ENCODE results near the gene ACVR1B. TPM values are rescaled to one million over a fixed set of nuclear protein-coding genes. Genes with fewer than 3 reads are reported as not detected.

Gene ACVR1B
- total RNA-seq, 2 donors from 2014 or later: 6.8 TPM

DNA sequence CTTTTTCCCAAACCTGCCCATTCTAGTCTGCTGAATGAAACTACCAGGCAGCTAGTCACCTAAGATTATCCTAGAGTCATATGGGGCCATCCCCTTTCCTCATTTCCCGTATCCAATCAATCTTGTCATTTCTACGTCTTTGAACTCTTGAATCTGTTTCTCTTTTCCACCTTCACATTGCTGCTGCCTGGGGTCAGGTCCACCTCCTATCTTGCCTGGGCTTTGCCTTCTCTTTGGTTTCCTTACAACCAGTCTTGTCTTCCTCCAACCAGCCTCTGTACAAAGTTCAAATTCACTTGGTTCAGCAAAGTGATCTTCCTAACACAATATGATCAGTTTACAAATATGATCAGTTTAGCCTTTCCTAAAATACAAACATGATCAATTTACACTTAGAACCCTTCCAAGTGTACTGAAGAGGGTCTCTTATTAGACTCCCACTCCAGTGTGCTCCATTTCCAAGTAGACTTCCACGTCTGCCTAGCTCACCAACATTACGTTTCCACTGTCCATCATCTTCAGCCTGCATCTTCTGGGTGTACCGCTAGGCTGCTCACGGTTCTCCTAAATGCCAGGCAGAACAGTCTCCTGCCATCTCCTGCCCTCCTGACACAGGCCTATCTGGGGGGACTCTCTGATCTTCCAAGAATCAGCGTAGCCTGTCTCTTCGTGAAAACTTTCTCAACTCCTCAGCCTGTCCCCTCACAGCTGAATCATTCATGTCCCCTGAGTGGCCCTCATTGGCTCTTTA is 4.1 kb upstream of the ACVR1B start:
- Mint-ChIP-seq H3K9me3 (peaks cover 6% of the 10 kb centered on the region), H3K4me3 (no peak overlapping the region), H3K36me3 (ENCODE audit: low read depth) (no peaks in the 10 kb centered on the region), H3K27me3 (peaks cover 12% of the 10 kb centered on the region), H3K27ac (no peak overlapping the region), H3K4me1 (no peaks in the 10 kb centered on the region)
- ATAC-seq (replicated peaks): no peak

DNA sequence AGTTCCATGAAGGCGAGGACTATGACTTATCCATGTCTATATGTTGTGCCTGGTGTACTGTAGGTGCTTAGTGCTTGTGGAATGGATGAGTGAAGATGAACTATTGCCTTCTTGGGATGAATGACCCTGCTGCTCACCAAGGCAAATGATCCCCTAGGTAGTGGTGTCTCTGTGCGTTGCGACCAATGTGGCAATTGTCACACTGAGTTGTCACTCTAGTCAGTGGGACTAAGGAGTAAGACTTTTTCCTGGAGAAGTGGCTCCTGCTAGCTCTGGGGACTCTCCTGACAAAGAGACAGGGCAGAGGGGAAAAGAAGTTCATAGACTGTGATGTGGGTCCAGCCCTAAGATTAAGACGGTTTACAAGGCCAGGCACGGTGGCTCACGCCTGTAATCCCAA is 3.4 kb upstream of the ACVR1B start:
- Mint-ChIP-seq H3K27ac (no peak overlapping the region), H3K4me3 (no peak overlapping the region), H3K27me3 (peaks cover 12% of the 10 kb centered on the region), H3K9me3 (peaks cover 6% of the 10 kb centered on the region), H3K4me1 (peaks cover 1% of the 10 kb centered on the region), H3K36me3 (ENCODE audit: low read depth) (no peaks in the 10 kb centered on the region)
- ATAC-seq (replicated peaks): no peak

DNA sequence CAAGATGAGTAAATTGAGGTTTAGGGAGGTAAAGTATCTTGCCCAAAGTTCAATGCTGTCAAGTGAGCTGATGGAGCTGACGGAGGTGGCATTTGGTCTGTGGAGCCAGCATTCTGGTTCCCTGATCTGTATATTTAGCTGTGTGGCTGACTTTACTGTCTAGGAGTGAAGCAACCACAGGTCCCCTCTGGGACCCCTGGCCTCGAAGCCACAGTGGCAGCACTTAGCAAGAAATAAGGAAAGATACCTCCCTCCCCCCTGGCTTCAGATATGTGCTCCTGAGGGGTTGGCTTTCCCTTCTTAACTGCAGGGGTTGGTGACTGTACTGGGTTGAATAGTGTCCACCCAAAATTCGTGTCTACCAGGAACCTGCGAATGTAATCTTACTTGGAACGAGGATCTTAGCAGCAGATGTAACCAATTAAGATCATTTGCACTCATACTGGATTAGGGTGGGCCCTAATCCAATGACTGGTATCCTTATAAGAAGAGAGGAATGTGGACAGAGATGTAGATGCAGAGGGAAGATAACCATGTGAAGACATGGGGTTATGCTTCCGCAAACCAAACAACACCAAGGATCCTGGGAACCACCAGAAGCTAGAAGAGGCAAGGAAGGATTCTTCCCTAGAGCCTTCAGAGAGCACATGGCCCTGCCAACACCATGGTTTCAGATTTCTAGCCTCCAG is 2.0 kb upstream of the ACVR1B start:
- Mint-ChIP-seq H3K4me1 (peaks cover 15% of the 10 kb centered on the region), H3K27me3 (peaks cover 7% of the 10 kb centered on the region), H3K36me3 (ENCODE audit: low read depth) (no peaks in the 10 kb centered on the region), H3K9me3 (peaks cover 2% of the 10 kb centered on the region), H3K4me3 (peak overlapping the region; percentile 25), H3K27ac (no peak overlapping the region)
- ATAC-seq (replicated peaks): no peak

DNA sequence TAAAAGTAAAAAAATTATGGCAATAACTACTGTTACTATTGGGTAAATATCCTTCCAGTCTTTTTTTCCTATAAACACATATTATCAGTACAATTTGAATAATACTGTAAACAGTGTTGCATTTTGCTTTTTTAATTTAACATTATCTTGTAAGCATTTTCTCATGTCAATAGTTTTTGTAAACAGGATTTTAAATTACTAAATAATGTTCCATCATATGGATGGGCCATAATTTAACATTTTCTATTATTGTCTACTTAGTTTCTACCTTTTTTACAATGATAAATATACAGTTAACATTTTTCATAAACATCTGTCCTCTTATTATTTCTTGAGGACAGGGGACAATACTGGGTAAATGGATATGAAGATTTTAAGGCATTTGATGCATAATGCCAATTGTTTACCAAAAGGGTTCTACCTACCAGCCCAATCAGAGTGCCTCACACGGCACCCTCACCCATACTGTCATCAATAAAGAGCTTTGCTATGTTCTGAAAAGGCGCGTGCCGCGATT is 759 bp upstream of the ACVR1B start:
- ATAC-seq (replicated peaks): peak; percentile 60
- Mint-ChIP-seq H3K4me3 (peak overlapping the region; percentile 96), H3K27ac (peak overlapping the region; percentile 87)

DNA sequence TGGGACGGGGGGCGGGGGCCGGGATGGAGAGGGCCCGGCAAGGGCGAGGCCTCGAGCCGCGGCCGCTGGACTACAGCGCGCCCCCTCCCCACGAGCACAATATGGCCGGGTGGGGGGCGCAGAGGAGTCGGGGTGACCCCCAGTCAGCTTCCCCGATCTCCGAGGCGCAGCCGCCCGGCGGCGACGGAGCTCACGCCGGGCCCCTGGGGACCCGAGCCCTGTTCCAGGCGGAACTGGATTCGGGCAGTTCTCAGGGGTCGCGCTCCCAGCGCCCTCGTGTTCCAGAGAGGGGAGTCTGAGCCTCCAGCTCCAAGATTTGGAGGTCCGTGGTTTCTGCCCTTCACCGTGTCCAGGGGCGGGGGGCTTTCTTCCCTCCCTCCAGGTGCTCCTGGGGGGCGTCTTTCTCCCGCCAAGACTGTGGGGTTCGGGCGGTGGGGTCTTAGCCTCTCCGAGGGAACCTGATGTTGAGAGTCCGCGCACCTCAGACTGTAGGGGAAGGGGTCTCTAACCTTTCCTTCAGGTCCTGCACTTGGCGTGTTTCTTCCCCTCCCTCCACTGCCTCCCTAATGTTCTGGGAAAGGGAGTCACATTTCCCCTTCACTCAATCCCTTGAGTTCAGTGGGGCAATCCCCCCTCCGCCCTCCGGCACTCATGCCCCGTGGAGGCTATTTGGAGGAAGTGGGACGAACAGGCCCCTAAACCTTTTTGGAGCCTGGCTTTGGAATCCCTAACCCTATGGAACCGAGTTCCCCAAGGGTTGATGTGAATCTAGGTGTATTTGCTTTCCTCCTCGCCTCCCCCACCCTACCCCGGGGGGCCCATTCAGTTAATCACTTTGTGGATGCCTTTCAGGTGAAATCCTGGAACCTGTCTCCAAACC is 584 bp downstream of the ACVR1B start:
- peak; percentile 2 for ATAC-seq (replicated peaks)
- H3K4me1 Mint-ChIP-seq: peaks cover 21% of the 10 kb centered on the region

More for the DNA sequence above, 759 bp upstream of the ACVR1B start:
- peaks cover 7% of the 10 kb centered on the region for H3K27me3 Mint-ChIP-seq
- H3K4me1 Mint-ChIP-seq: peaks cover 17% of the 10 kb centered on the region
- no peaks in the 10 kb centered on the region for H3K36me3 Mint-ChIP-seq (ENCODE audit: low read depth)
- no peaks in the 10 kb centered on the region for H3K9me3 Mint-ChIP-seq

DNA sequence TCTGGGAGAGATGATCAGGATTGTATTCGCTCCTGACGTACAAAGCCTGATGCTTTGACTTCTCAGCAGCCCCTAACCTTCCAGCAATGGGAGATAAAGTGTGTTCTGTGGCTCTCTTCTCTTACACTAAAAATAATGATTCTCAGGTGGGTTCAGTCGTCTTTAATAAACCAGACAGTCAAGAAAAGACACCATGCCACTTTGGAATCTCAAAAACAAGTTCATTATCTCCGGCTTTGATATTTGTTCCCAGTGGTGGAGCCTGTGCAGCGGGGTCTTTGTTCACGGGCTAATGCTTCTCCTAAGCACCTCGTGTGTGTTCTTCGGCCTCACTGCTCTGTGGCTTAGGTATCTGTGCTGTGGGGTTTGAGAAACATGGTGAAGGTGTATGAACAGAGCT is 1.6 kb downstream of the ACVR1B start:
- peak overlapping the region; percentile 62 for H3K4me3 Mint-ChIP-seq
- peaks cover 7% of the 10 kb centered on the region for H3K27me3 Mint-ChIP-seq
- no peak for ATAC-seq (replicated peaks)

More for the DNA sequence above, 584 bp downstream of the ACVR1B start:
- H3K9me3 Mint-ChIP-seq: no peaks in the 10 kb centered on the region
- H3K36me3 Mint-ChIP-seq (ENCODE audit: low read depth): no peaks in the 10 kb centered on the region
- H3K27ac Mint-ChIP-seq: no peak overlapping the region
- peaks cover 7% of the 10 kb centered on the region for H3K27me3 Mint-ChIP-seq
- peak overlapping the region; percentile 62 for H3K4me3 Mint-ChIP-seq

DNA sequence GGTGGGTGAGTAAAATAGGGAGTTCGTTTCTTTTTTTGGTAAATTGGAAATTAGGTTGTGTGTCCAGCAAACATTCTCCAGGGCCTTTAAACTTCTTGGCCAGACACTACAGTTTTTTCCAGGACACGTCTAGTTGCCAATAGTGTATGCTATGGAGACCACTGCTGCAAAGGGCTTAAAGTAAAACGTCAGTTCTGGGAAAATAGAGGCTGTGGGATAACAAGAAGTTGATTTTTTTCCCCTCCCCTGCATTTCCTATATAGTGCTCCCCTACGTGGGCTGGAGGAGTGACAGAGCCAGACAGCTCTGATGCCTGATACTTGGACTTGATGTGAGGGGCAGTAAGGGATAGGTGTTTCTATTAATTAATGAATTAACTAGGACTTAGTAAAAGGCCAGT is 2.4 kb downstream of the ACVR1B start:
- ATAC-seq (replicated peaks): no peak
- no peaks in the 10 kb centered on the region for H3K36me3 Mint-ChIP-seq (ENCODE audit: low read depth)
- H3K27ac Mint-ChIP-seq: peak overlapping the region; percentile 4
- peak overlapping the region; percentile 62 for H3K4me3 Mint-ChIP-seq
- peaks cover 21% of the 10 kb centered on the region for H3K4me1 Mint-ChIP-seq
- H3K9me3 Mint-ChIP-seq: no peaks in the 10 kb centered on the region
- peaks cover 7% of the 10 kb centered on the region for H3K27me3 Mint-ChIP-seq

More for the DNA sequence above, 1.6 kb downstream of the ACVR1B start:
- no peaks in the 10 kb centered on the region for H3K36me3 Mint-ChIP-seq (ENCODE audit: low read depth)
- no peaks in the 10 kb centered on the region for H3K9me3 Mint-ChIP-seq
- peak overlapping the region; percentile 4 for H3K27ac Mint-ChIP-seq
- peaks cover 21% of the 10 kb centered on the region for H3K4me1 Mint-ChIP-seq

DNA sequence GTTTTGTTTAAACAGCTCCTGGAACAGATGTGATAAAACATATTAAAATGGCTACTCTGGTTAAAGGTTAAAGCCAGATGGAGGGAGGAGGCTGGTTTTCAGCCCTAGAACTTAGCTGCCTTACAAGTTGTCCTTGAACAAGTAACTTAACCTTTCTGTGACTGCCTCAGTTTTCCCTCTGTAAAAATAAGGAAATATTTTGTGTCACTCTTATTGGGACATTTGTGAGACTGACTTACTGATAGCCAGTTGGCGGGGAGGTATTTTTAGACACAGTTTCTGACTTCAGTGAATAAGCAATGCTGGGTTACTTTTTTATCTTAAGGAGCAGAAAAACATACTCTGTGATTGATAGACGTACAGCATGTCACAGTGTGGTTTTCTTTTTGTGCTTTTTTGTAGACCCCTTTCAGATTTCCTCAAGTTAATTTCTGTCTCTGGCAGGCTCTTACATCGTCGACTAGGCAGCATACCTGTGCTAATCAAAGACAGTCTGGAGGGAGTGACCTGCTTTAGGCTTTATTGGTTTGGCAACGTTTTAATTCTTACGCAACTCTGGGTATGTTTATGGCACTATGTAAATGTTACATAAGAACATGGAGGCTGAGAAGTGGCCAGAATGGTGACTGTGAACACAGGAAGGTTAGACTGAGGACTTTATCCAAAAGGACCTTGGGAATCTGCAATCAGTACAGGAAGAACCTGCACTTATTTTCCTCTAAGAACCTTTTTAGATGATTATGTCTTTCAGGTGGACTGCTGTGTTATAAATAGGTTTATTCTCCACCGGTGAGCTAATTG is 3.3 kb downstream of the ACVR1B start:
- Mint-ChIP-seq H3K27me3 (peaks cover 4% of the 10 kb centered on the region), H3K4me1 (peaks cover 25% of the 10 kb centered on the region), H3K4me3 (peak overlapping the region; percentile 62), H3K36me3 (ENCODE audit: low read depth) (no peaks in the 10 kb centered on the region), H3K27ac (peak overlapping the region; percentile 4), H3K9me3 (no peaks in the 10 kb centered on the region)
- ATAC-seq (replicated peaks): no peak

DNA sequence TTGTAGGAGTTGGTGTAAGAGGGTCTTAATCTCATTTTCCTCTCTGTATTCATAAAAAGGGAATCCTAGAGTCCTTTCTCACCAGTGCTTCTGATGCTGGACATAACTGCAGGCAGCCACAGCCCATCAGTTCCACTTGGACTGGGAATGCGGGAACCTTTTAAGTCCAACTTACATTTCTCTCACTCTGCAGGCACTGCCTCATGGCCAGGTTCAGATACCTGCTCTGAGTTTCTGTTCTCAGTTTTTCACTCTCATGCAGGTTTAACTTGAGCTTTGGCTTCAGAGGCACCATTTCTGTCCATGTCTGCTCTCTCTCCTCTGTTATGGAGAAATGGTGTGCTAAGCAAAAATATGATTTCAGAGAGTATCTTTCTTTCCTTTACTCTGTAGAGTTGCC is 4.2 kb downstream of the ACVR1B start:
- no peaks in the 10 kb centered on the region for H3K9me3 Mint-ChIP-seq
- no peak overlapping the region for H3K4me3 Mint-ChIP-seq
- H3K36me3 Mint-ChIP-seq (ENCODE audit: low read depth): no peaks in the 10 kb centered on the region
- ATAC-seq (replicated peaks): no peak
- no peaks in the 10 kb centered on the region for H3K27me3 Mint-ChIP-seq
- H3K4me1 Mint-ChIP-seq: peaks cover 27% of the 10 kb centered on the region
- no peak overlapping the region for H3K27ac Mint-ChIP-seq

DNA sequence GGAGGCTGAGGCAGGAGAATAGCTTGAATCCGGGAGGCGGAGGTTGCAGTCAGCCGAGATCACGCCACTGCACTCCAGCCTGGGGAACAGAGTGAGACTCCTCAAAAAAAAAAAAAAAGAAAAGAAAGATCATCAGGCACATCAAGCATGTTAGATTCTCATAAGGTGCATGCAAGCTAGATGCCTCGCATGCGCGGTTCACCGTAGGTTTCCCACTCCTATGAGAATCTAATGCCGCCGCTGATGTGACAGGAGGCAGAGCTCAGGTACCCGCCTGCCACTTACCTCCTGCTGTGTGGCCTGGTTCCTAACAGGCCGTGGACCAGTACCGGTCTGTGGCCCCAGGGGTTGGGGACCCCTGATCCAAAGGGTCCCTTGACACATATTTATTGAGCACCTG is 7.0 kb downstream of the ACVR1B start:
- H3K36me3 Mint-ChIP-seq (ENCODE audit: low read depth): no peaks in the 10 kb centered on the region
- no peak for ATAC-seq (replicated peaks)

DNA sequence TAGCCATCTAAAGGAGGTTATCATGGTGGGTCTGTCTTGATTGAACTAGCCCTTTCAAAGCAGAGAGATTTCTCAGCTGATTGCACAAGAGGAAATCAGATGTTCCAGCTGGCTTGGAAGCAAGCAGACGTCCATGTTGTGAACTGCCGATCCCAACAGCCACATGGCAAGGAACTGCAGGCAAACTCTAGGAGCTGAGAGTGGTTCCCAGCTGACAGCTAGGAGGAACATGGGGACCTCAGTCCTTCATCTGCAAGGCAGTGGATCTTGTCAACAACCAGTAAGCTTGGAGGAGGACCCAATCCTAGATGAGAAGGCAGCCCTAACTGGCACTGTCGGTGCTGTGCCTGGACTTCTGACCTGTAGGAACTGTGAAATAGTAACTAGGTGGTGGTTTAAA is 7.7 kb downstream of the ACVR1B start:
- no peaks in the 10 kb centered on the region for H3K27me3 Mint-ChIP-seq
- no peak for ATAC-seq (replicated peaks)
- H3K27ac Mint-ChIP-seq: no peak overlapping the region
- no peaks in the 10 kb centered on the region for H3K36me3 Mint-ChIP-seq (ENCODE audit: low read depth)
- no peak overlapping the region for H3K4me3 Mint-ChIP-seq
- H3K4me1 Mint-ChIP-seq: peaks cover 21% of the 10 kb centered on the region
- H3K9me3 Mint-ChIP-seq: no peaks in the 10 kb centered on the region

More for the DNA sequence above, 7.0 kb downstream of the ACVR1B start:
- H3K4me3 Mint-ChIP-seq: no peak overlapping the region
- H3K9me3 Mint-ChIP-seq: no peaks in the 10 kb centered on the region
- H3K27ac Mint-ChIP-seq: no peak overlapping the region
- H3K27me3 Mint-ChIP-seq: no peaks in the 10 kb centered on the region
- peaks cover 27% of the 10 kb centered on the region for H3K4me1 Mint-ChIP-seq

DNA sequence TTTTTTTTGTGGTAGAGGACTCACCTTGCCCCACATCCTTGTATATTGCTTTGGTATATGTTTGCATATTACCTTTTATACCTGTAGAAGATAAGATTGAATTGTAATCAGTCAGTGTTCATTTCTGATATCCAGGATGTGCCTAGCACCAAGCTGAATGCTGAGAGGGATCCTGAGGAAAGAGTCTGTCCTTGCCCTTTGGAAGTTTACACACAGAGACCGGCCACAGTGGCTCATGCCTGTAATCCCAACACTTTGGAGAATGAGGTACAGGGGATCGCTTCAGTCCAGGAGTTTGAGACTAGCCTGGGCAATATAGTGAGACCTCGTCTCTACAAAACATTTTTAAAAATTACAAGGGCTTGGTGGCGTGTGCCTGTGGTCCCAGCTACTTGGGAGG is 8.4 kb downstream of the ACVR1B start:
- Mint-ChIP-seq H3K27me3 (no peaks in the 10 kb centered on the region), H3K9me3 (no peaks in the 10 kb centered on the region), H3K4me1 (peaks cover 17% of the 10 kb centered on the region), H3K27ac (no peak overlapping the region), H3K4me3 (no peak overlapping the region), H3K36me3 (ENCODE audit: low read depth) (no peaks in the 10 kb centered on the region)
- no peak for ATAC-seq (replicated peaks)

DNA sequence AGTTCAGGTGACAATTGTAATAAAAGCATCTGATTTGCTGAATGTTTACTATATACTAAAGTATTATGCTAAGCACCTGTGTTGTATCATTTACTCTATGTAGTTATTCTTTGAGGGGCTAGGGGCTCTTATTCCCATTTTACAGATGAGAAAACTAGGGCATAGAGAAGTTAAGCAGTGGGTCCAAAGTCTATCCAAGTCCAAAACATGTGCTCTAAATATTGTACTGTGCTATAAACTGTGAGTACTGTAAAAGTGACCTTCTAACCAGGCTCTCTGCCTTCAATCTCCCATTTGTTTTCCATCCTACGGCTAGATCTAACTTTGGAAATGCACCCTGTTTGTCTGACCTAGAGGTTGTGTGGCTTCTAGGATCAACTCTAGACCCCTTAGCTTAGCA is 9.0 kb downstream of the ACVR1B start:
- ATAC-seq (replicated peaks): no peak
- Mint-ChIP-seq H3K27me3 (no peaks in the 10 kb centered on the region), H3K36me3 (ENCODE audit: low read depth) (no peaks in the 10 kb centered on the region), H3K4me1 (peaks cover 17% of the 10 kb centered on the region), H3K9me3 (no peaks in the 10 kb centered on the region), H3K4me3 (no peak overlapping the region), H3K27ac (no peak overlapping the region)

DNA sequence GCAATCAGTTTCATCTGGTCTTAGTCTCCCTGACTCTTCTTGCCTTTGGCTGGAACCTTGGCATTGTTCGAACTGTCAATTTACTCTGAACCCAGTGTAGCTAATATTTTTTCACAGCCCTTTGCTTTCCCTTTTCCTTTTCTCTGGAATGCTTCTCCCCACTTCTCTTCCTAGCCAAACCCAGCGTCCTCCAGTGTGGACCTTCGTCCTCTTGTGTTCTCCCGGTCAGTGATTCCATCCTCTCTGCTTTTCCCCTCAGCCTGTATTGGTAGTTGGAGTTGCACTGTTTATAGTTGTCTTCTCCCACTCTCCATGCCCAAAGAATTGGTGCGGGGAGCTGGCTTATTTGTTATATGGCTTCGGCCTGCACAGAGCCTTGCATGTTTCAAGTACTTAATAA is 9.4 kb downstream of the ACVR1B start:
- H3K27me3 Mint-ChIP-seq: no peaks in the 10 kb centered on the region
- no peaks in the 10 kb centered on the region for H3K9me3 Mint-ChIP-seq
- no peak overlapping the region for H3K27ac Mint-ChIP-seq
- peaks cover 15% of the 10 kb centered on the region for H3K4me1 Mint-ChIP-seq
- ATAC-seq (replicated peaks): no peak
- H3K4me3 Mint-ChIP-seq: no peak overlapping the region
- no peaks in the 10 kb centered on the region for H3K36me3 Mint-ChIP-seq (ENCODE audit: low read depth)
